ENCODE results near the gene ACTR6.

DNA sequence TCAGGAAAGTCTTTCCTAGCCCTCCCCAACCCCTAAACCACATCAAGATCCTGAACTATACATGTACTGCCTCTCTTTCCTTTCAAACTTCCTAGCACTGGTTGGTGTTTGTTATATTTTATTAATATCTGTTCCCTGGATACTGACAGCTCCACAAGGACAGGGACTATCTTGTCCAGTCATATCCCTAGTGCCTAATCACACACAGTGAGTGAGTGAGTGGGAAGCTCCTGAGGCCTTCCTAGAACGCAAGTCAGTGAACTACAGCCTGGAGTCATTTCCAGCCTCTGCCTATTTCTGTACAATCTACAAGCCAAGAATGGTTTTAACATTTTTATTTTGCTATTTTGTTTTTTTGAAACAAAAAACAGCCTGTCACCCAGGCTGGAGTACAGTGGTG, 7.5 kb upstream of the ACTR6 start:
- TF ChIP-seq, protein P1, sequence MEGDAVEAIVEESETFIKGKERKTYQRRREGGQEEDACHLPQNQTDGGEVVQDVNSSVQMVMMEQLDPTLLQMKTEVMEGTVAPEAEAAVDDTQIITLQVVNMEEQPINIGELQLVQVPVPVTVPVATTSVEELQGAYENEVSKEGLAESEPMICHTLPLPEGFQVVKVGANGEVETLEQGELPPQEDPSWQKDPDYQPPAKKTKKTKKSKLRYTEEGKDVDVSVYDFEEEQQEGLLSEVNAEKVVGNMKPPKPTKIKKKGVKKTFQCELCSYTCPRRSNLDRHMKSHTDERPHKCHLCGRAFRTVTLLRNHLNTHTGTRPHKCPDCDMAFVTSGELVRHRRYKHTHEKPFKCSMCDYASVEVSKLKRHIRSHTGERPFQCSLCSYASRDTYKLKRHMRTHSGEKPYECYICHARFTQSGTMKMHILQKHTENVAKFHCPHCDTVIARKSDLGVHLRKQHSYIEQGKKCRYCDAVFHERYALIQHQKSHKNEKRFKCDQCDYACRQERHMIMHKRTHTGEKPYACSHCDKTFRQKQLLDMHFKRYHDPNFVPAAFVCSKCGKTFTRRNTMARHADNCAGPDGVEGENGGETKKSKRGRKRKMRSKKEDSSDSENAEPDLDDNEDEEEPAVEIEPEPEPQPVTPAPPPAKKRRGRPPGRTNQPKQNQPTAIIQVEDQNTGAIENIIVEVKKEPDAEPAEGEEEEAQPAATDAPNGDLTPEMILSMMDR (IDR thresholded peaks at IDR 0.05; ENCODE audit: extremely low read depth in 1 of 2, insufficient read depth in 1 of 2, low read depth in 1 of 2, low read length in 2 of 2), result no peak
- TF ChIP-seq POLR2A (IDR thresholded peaks at IDR 0.05; ENCODE audit: low read depth, low read length) (no peak), POLR2AphosphoS5 (IDR thresholded peaks at IDR 0.05; ENCODE audit: insufficient read depth, low read depth, low read length) (no peak), EZH2 (IDR thresholded peaks at IDR 0.05; ENCODE audit: borderline replicate concordance, low read depth, low read length, severe bottlenecking) (no peak), MYC (IDR thresholded peaks at IDR 0.05; ENCODE audit: low read depth, low read length) (no peak), GATA2 (IDR thresholded peaks at IDR 0.05; ENCODE audit: insufficient read depth, insufficient read length, low read depth, low read length) (no peak), JUN (IDR thresholded peaks at IDR 0.05; ENCODE audit: borderline replicate concordance, insufficient read depth, insufficient read length, low read depth) (no peak), FOS (IDR thresholded peaks at IDR 0.05; ENCODE audit: borderline replicate concordance, insufficient read depth, low read length) (no peak)
- TF ChIP-seq, protein P2, sequence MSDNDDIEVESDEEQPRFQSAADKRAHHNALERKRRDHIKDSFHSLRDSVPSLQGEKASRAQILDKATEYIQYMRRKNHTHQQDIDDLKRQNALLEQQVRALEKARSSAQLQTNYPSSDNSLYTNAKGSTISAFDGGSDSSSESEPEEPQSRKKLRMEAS (IDR thresholded peaks at IDR 0.05; ENCODE audit: insufficient read depth, insufficient read length), result no peak

Measured in endothelial cell of umbilical vein (primary cell).